HL-60 (cell line): ENCODE results near the gene CNNM4.

Experiments used
- POLR2AphosphoS5 ChIP-seq: IDR thresholded peaks from 2 replicates; pipeline ENCODE4 v1.6.1; 2012; ENCODE audit warnings: low read depth
- TF ChIP-seq, protein P1 (sequence below): IDR thresholded peaks from one replicate; pipeline ENCODE4 v1.5.1; 2011; ENCODE audit warnings: low read length, control low read depth, inconsistent platforms; ENCODE audit not compliant: insufficient read depth

DNA sequence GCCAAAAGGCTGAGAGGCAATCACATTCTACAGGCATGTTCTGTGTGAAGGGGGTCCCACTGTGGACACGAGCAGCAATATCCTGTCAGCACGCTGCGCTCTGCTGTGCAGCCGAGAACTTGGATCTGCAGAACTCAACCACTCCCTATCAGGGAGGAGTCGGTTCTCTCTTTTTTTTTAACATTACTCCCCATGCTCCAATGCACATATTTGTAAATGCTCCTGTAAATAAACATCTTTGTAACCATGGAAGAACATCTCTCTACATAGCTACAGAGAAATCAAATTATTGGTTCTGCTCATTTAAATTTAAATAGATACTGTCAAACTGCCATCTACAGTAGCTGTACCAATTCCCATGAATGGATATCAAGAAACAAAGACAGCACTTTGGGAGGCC lies 86.1 kb downstream of the CNNM4 start:
- TF ChIP-seq, protein P1, sequence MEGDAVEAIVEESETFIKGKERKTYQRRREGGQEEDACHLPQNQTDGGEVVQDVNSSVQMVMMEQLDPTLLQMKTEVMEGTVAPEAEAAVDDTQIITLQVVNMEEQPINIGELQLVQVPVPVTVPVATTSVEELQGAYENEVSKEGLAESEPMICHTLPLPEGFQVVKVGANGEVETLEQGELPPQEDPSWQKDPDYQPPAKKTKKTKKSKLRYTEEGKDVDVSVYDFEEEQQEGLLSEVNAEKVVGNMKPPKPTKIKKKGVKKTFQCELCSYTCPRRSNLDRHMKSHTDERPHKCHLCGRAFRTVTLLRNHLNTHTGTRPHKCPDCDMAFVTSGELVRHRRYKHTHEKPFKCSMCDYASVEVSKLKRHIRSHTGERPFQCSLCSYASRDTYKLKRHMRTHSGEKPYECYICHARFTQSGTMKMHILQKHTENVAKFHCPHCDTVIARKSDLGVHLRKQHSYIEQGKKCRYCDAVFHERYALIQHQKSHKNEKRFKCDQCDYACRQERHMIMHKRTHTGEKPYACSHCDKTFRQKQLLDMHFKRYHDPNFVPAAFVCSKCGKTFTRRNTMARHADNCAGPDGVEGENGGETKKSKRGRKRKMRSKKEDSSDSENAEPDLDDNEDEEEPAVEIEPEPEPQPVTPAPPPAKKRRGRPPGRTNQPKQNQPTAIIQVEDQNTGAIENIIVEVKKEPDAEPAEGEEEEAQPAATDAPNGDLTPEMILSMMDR = no peak
- TF ChIP-seq POLR2AphosphoS5 = no peak
